Esophagus muscularis mucosa (tissue), 4 donors: ENCODE results near the gene HERC6.

Source experiments
- EP300 ChIP-seq: sonication (generic); formaldehyde crosslinking; IDR thresholded peaks from one replicate; pipeline ENCODE4 v1.6.1; 2017; ENCODE audit warnings: antibody characterized with exemption
- POLR2A ChIP-seq: fragments of 450-650 bp; IDR thresholded peaks from one replicate; pipeline ENCODE4 v1.6.1; 2017; ENCODE audit warnings: antibody characterized with exemption, moderate library complexity, mild to moderate bottlenecking, low read depth
- TF ChIP-seq, protein P1 (sequence below), 3 experiments: fragments of 200-600 bp in 2 of 3; fragments of 450-650 bp in 1 of 3; sonication (generic) in 2 of 3; IDR thresholded peaks; one replicate each; pipeline ENCODE4 v1.5.1; 2017 to 2019; ENCODE audit warnings: antibody characterized with exemption in 3 of 3, mild to moderate bottlenecking in 2 of 3, moderate library complexity in 1 of 3

DNA sequence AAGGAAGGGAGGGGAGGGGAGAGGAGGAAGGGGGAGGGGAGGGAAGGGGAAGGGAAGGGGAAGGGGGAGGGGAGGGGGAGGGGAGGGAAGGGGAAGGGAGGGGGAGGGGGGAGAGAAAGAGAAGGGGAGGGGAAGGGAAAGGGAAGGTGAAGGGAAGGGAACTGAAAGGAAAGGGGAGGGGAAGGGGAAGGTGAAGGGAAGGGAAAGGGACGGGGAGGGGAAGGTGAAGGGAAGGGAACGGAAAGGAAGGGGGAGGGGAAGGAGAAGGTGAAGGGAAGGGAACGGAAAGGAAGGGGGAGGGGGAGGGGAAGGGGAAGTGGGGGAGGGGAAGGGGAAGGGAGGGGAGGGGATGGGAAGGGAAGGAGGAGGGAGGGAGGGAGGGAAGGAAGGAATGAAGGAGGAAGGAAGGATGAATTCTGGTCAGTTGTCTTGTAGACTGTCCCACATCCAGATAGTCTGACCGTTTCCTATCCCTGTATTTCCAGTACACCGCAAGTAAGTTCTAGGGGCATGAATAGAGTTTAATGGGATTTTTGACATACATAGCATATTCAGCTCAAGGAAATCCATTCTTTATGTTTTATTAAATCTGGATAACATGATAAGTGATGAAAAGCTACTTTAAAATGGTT, 98.7 kb downstream of the HERC6 start:
- TF ChIP-seq, protein P1, sequence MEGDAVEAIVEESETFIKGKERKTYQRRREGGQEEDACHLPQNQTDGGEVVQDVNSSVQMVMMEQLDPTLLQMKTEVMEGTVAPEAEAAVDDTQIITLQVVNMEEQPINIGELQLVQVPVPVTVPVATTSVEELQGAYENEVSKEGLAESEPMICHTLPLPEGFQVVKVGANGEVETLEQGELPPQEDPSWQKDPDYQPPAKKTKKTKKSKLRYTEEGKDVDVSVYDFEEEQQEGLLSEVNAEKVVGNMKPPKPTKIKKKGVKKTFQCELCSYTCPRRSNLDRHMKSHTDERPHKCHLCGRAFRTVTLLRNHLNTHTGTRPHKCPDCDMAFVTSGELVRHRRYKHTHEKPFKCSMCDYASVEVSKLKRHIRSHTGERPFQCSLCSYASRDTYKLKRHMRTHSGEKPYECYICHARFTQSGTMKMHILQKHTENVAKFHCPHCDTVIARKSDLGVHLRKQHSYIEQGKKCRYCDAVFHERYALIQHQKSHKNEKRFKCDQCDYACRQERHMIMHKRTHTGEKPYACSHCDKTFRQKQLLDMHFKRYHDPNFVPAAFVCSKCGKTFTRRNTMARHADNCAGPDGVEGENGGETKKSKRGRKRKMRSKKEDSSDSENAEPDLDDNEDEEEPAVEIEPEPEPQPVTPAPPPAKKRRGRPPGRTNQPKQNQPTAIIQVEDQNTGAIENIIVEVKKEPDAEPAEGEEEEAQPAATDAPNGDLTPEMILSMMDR (IDR thresholded peaks at IDR 0.05), result no peak
- TF ChIP-seq POLR2A (no peak), EP300 (no peak)
